Bladder microvascular endothelial cell (primary cell): Measurements from ENCODE around the gene ARRB1. TPM values are rescaled to one million over a fixed set of nuclear protein-coding genes. Genes with fewer than 3 reads are reported as not detected.

ENCODE experiments used
- total RNA-seq: library from RNA; depleted of rRNA; stranded (reverse); fragments of >200 nt; gene quantifications from 2 replicates; pipeline ENCODE4 v1.2.3, GENCODE V29; 2014

Gene ARRB1
- total RNA-seq, result 116 and 301 TPM in 2 replicates

DNA sequence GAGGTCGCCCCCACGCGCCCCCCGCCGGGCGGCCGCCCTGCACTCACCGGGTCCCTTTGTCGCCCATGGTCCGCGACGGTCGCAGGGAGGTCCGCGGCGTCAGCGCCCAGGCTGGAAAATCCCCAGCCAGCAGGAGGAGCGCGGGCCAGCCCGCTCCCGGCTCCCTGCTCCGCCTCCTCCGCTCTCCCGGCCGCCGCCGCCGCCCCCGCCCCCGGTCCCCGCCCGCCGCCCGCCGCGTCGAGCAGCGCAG, at the start of gene ARRB1:
TSS of gene ARRB1 (minus strand) at position 121 of the 250 bp plus-strand sequence. CDS start at position 67, 54 bp downstream.

DNA sequence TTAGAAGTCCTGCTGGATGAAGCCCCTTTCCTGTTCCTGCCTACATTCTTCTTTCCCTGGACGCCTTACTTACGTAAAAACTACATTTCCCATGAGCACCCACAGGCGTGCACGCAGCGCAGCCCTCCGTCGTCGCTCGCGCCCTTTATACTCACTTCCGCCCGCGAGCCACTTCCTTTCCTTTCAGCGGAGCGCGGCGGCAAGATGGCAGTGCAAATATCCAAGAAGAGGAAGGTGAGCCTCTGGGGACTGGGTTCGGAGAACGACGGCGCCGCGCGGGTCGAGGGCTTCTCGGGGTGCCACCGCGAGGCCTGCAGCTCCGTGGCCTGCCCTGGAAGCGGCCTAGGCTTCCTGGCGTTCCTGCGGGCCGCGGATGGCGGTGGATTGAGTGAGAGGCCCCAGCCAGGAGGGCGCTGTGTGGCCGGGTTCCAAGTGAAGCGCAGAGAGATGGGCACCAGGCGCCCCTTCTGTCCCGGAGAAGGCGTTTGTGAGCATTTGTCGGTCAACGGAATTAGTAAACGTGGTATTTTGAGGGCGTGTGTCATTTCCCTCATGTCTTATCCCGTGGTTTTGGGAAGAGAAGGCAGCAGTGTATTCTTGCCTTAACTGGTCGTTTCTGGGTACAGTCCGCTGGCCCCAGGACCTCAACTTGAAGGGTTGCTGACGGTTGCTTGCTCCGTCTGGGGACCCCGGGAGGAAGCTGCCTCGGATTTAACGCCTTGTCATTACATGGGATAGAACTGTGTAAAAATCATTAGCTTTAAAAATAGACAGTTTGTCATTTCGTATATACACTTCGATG, 48.1 kb upstream of the ARRB1 start, which contains the start of gene RPS3:
TSS of gene RPS3 (plus strand) at position 175 of the 802 bp plus-strand sequence. CDS start at position 205, 30 bp downstream.

DNA sequence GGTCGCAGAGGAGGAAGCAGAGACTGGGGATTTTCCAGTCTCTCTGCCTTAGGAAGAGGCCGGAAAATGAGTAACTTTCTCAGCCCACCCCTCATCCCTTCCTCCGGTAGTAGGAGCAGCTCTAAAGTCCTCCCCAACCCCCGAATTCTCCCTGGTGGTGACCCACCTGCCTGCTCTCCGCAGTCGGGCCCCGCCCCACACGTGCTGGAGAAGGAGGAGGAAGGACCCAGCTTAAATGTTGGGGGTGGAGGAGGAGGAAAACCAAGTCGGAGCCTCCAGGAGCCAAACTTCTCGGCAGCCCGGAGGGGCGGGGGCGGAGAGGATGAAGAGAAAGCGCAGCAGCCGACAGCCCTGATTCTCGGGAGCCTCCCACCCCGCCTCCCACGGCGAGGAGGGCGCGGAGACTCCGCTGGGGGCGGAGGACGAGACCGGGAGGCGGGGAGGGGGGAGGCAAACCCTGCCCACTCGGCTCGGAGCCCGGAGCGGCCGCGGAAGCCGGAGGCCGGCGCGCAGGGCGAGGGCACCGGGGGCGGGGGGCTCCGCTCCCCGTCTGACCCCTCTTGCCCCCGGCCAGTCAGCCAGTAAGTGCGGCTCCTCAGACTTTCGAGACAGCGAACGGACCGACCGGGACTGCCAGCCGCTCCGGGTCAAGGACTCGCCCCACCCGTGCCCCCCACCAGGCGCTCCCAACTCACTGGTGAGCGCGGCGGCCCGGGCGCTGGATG, 111.0 kb downstream of the ARRB1 start, which contains the start of gene TPBGL:
TSS of gene TPBGL (plus strand) at position 464 of the 725 bp plus-strand sequence. CDS start 276 bp downstream, outside the sequence.

Other genes starting within 250 kb of the ARRB1 start
- 0.81 and 19.8 TPM in 2 replicates for gene SLCO2B1, start 200.6 kb downstream of the ARRB1 start, total RNA-seq
- under 0.01 TPM in 1 of 2 replicates, not detected in the other for gene TPBGL, start 110.9 kb downstream of the ARRB1 start, total RNA-seq
- 2,122 and 2,321 TPM in 2 replicates for gene RPS3, start 47.9 kb upstream of the ARRB1 start, total RNA-seq
- gene KLHL35, start 81.5 kb upstream of the ARRB1 start, total RNA-seq, result 1.5 and 1.6 TPM in 2 replicates
- 9.6 and 22.6 TPM in 2 replicates for gene GDPD5, start 174.3 kb upstream of the ARRB1 start, total RNA-seq
- 285 and 589 TPM in 2 replicates for gene SERPINH1, start 210.6 kb upstream of the ARRB1 start, total RNA-seq